Ovary (tissue), 9 donors: ENCODE data around the gene WDR31. TPM values are rescaled to one million over a fixed set of nuclear protein-coding genes. Genes with fewer than 3 reads are reported as not detected.
A peak's percentile ranks its signal among the peaks of the same experiment; 100 is the strongest.

Experiments
- DNase-seq, 5 donors: peaks; one replicate each; pipeline ENCODE4 v3.0.0-alpha.2; 2019 to 2020
- H3K27ac ChIP-seq, 2 donors: fragments of 200-600 bp; one replicate each; pipeline versions ENCODE4 v1.5.1 to v1.8.0; 2019 to 2022
- H3K27me3 ChIP-seq: fragments of 200-600 bp; one replicate; pipeline ENCODE4 v1.8.0; 2022
- H3K36me3 ChIP-seq: fragments of 200-600 bp; sonication (generic); one replicate; pipeline ENCODE4 v1.5.1; 2019
- H3K4me1 ChIP-seq: one replicate; pipeline ENCODE4 v1.8.1; 2013; ENCODE audit warnings: mild to moderate bottlenecking, moderate library complexity; ENCODE audit not compliant: insufficient read depth
- H3K4me3 ChIP-seq: fragments of 200-600 bp; sonication (generic); one replicate; pipeline ENCODE4 v1.5.1; 2017
- H3K9me3 ChIP-seq, 2 donors: fragments of 200-600 bp in 1 of 2; sonication (generic) in 1 of 2; one replicate each; pipeline versions ENCODE4 v1.5.1 to v1.8.1; 2013 to 2019; ENCODE audit warnings: mild to moderate bottlenecking in 1 of 2, moderate library complexity in 1 of 2
- CTCF ChIP-seq, 3 donors: fragments of 450-650 bp in 2 of 3; fragments of 200-600 bp in 1 of 3; IDR thresholded peaks; one replicate each; pipeline versions ENCODE4 v1.5.1 to v1.8.0; 2016 to 2022; ENCODE audit warnings: antibody characterized with exemption in 3 of 3, mild to moderate bottlenecking in 1 of 3
- EP300 ChIP-seq: sonication (generic); formaldehyde crosslinking; IDR thresholded peaks from one replicate; pipeline ENCODE4 v1.6.1; 2017; ENCODE audit warnings: antibody characterized with exemption
- POLR2A ChIP-seq: fragments of 450-650 bp; IDR thresholded peaks from one replicate; pipeline ENCODE4 v1.6.1; 2017; ENCODE audit warnings: antibody characterized with exemption, mild to moderate bottlenecking, moderate library complexity
- WGBS, 3 donors: extraction: QIAGEN DNeasy Blood & Tissue Kit in 1 of 3; methylation state at CpG; one replicate each; pipeline versions ENCODE4 v1.1.5 to v1.1.7; 2013 to 2017; 5-methylcytosine and 5-hydroxymethylcytosine counted together
- intact Hi-C, 4 donors: fragments of 100-400 bp; cut with DNase I; formaldehyde crosslinking; loops; one replicate each; pipeline versions ENCODE4 v1.11.0 to v1.15.1; 2022 to 2023
- polyA plus RNA-seq, 2 donors: library from polyadenylated mRNA; stranded (reverse); fragments of 200-250 nt in 1 of 2; fragments of 350-450 nt in 1 of 2; fragmentation: Illumina TruSeq in 1 of 2; extraction: RNeasy Lipid Tissue Mini Kit (QIAGEN cat#74804) in 1 of 2; gene quantifications; one replicate each; pipeline ENCODE4 v1.2.3, GENCODE V29; 2013 to 2014
- total RNA-seq, 7 donors: library from RNA; depleted of rRNA in 2 of 7; stranded (reverse); fragments of >200 nt in 2 of 7; fragmentation: NEBNext Ultra II Directional in 3 of 7; extraction: Animal tissue kit (Norgen Biotek cat#: 25700) in 3 of 7; gene quantifications; one replicate each; pipeline versions ENCODE4 v1.1.0 to v1.2.4, GENCODE V29; 2016 to 2023
- donor health status: DM: no; HTN: no; CAD: no; lungs with moderate emphysema.
- donor health status: DM: no; HTN: no; CAD: no.
- donor health status: Bipolar disorder and iron deficiency.
- donor health status: DM: yes; HTN: yes; CAD: no.
- donor health status: DM: no; HTN: no; CAD: no.
- donor health status: DM: yes; HTN: yes; CAD: no.

The WDR31 gene
- total and polyA plus RNA-seq, 9 donors, result 1.7 to 5.3 (median 3.4) TPM

- no peaks in the 10 kb centered on the region for H3K9me3 ChIP-seq
Observed at GRCh38 chr9:113278840-113279239, 61.2 kb downstream of the WDR31 start.

GRCh38 chr9:113275157-113276131 lies 64.6 kb downstream of the WDR31 start, which contains the start of the genes CDC26 and PRPF4:
CDC26 (minus strand) TSS chr9:113275572; CDS start chr9:113272507, 3,065 bp downstream.
PRPF4 (plus strand) TSS chr9:113275658; CDS start chr9:113275744, 86 bp downstream.
- H3K4me3 ChIP-seq, result peak within 1 kb of the TSS; percentile 94
- H3K36me3 ChIP-seq, result no peaks in the 10 kb centered on the region
- TF ChIP-seq POLR2A (peak; percentile 98), CTCF (IDR thresholded peaks at IDR 0.05) (no peak), EP300 (peak; percentile 92)
- peak within 1 kb of the TSS; percentile 70 to 81 for H3K27ac ChIP-seq
- peak; percentile 97 to 99 (median 97) for DNase-seq
- intact Hi-C loops, result loop anchor here in 3 of 4 donors (10.0 kb wide), 3 partner anchors 129 to 389 kb away; partner anchors contain the start of gene ALAD (in 1 of the 3)
- WGBS, 3 donors, result 1% methylated on average over 47 to 63 of the region's 63 CpGs
- no peaks in the 10 kb centered on the region for H3K9me3 ChIP-seq
- no peaks in the 10 kb centered on the region for H3K4me1 ChIP-seq
- no peaks in the 10 kb centered on the region for H3K27me3 ChIP-seq

More at GRCh38 chr9:113278840-113279239, 61.2 kb downstream of the WDR31 start:
- TF ChIP-seq POLR2A, result no peak
- TF ChIP-seq CTCF (IDR thresholded peaks at IDR 0.05), result no peak
- TF ChIP-seq EP300, result no peak
- DNase-seq, result no peak
- Histone ChIP-seq H3K4me3 (no peak overlapping the region), H3K27me3 (no peaks in the 10 kb centered on the region), H3K36me3 (no peaks in the 10 kb centered on the region), H3K27ac (no peak overlapping the region), H3K4me1 (no peaks in the 10 kb centered on the region)
- intact Hi-C loops, result loop anchor here in 3 of 4 donors (10.0 kb wide), 3 partner anchors 126 to 386 kb away; partner anchors contain the start of gene ALAD (in 1 of the 3)
- 78 to 84% (median 80%) methylated on average over 4 of the region's 4 CpGs for WGBS, 3 donors

- H3K9me3 ChIP-seq, result no peaks in the 10 kb centered on the region
- peak overlapping the region; percentile 94 for H3K4me3 ChIP-seq
- no peaks in the 10 kb centered on the region for H3K36me3 ChIP-seq
- WGBS, 3 donors, result 1% methylated on average over 15 of the region's 15 CpGs
- H3K27me3 ChIP-seq, result no peaks in the 10 kb centered on the region
- TF ChIP-seq CTCF (IDR thresholded peaks at IDR 0.05) (peak in 2 of 3 donors; percentile 58 to 59), POLR2A (no peak)
- DNase-seq, result no peak
- no peaks in the 10 kb centered on the region for H3K4me1 ChIP-seq
- intact Hi-C loops, result loop anchor here in 3 of 4 donors (5.0 to 10.0 kb wide), 4 partner anchors 128 to 390 kb away; partner anchors contain the start of gene ALAD (in 2 of the 3)
- H3K27ac ChIP-seq, result peak overlapping the region; percentile 70 to 81
Observed at GRCh38 chr9:113274474-113275156, 65.5 kb downstream of the WDR31 start.

- TF ChIP-seq CTCF (IDR thresholded peaks at IDR 0.05) (no peak), EP300 (no peak), POLR2A (no peak)
- intact Hi-C loops, result loop anchor here in 3 of 4 donors (5.0 to 10.0 kb wide), 4 partner anchors 132 to 395 kb away; partner anchors contain the start of gene ALAD (in 2 of the 3)
- no peaks in the 10 kb centered on the region for H3K36me3 ChIP-seq
- no peaks in the 10 kb centered on the region for H3K9me3 ChIP-seq
- no peaks in the 10 kb centered on the region for H3K4me1 ChIP-seq
- no peaks in the 10 kb centered on the region for H3K27me3 ChIP-seq
- no peak overlapping the region for H3K27ac ChIP-seq
- DNase-seq, result no peak
- no peak overlapping the region for H3K4me3 ChIP-seq
- WGBS, 3 donors, result 90 to 94% (median 90%) methylated on average over 2 of the region's 2 CpGs
Observed at GRCh38 chr9:113269871-113270270, 70.2 kb downstream of the WDR31 start.
